T-cell (primary cell): ENCODE data around the gene OBI1. TPM values are rescaled to one million over a fixed set of nuclear protein-coding genes. Genes with fewer than 3 reads are reported as not detected.

ENCODE experiments used
- ATAC-seq, 4 experiments: fragments of 200-7000 bp in 3 of 4; fragments of 150-1000 bp in 1 of 4; cut with Tn5 transposase; replicated peaks in 1 of 4; 1 replicate in 3 of 4; 2 replicates in 1 of 4; pipeline ENCODE4 v1.10.0; 2021; ENCODE audit warnings: moderate library complexity in 3 of 4, mild to moderate bottlenecking in 2 of 4, moderate number of reproducible peaks in 1 of 4
- CTCF ChIA-PET, 2 donors: fragments of 300-600 bp; sonication (Branson Sonifier 250); formaldehyde crosslinking; loops; one replicate each; lab custom pipeline; 2022; ENCODE audit warnings: antibody characterized with exemption in 2 of 2; lab: Charles Lee
- POLR2A ChIA-PET, 2 donors: fragments of 300-600 bp; sonication (Branson Sonifier 250); formaldehyde crosslinking; loops; one replicate each; lab custom pipeline; 2022; ENCODE audit warnings: antibody characterized with exemption in 2 of 2; lab: Charles Lee
- DNase-seq, 35 experiments: peaks; one replicate each; pipeline versions ENCODE4 v3.0.0 to v3.0.0-alpha.2; 2013 to 2023
- H3K27ac ChIP-seq: one replicate; pipeline ENCODE4 v1.5.1; 2013; ENCODE audit warnings: low read length
- H3K27me3 ChIP-seq, 2 experiments: replicated peaks in 1 of 2; 1 replicate in 1 of 2; 2 replicates in 1 of 2; pipeline versions ENCODE4 v1.6.1 to v1.7.0; 2013; ENCODE audit warnings: low read length in 1 of 2, mixed read lengths in 1 of 2; ENCODE audit not compliant: control insufficient read depth in 2 of 2, insufficient read depth in 2 of 2; ENCODE audit errors: extremely low read depth in 1 of 2
- H3K36me3 ChIP-seq, 2 donors: 1 replicate in 1 of 2; 2 replicates in 1 of 2; pipeline versions ENCODE4 v1.6.1 to v1.7.0; 2013; ENCODE audit warnings: low read length in 1 of 2; ENCODE audit not compliant: control insufficient read depth in 2 of 2, insufficient read depth in 1 of 2; ENCODE audit errors: extremely low read depth in 1 of 2
- H3K4me1 ChIP-seq, 2 experiments: 1 replicate in 1 of 2; 2 replicates in 1 of 2; pipeline versions ENCODE4 v1.6.1 to v1.7.0; 2013; ENCODE audit warnings: low read length in 2 of 2, mixed read lengths in 1 of 2; ENCODE audit not compliant: insufficient read depth in 2 of 2, control insufficient read depth in 1 of 2; ENCODE audit errors: extremely low read depth in 1 of 2
- H3K4me3 ChIP-seq, 2 donors: 1 replicate in 1 of 2; 2 replicates in 1 of 2; pipeline versions ENCODE4 v1.5.1 to v1.7.0; 2013; ENCODE audit warnings: mild to moderate bottlenecking in 2 of 2, low read length in 1 of 2, moderate library complexity in 1 of 2; ENCODE audit not compliant: control insufficient read depth in 1 of 2; ENCODE audit errors: extremely low read depth in 1 of 2
- H3K9me3 ChIP-seq: 2 replicates; pipeline ENCODE4 v1.7.0; 2013
- H3K27ac Mint-ChIP-seq, 2 donors: one replicate each; pipeline ENCODE4 v1.8.0; 2020 to 2021; ENCODE audit warnings: mild to moderate bottlenecking in 2 of 2, mixed read lengths in 2 of 2
- H3K27me3 Mint-ChIP-seq, 2 donors: one replicate each; pipeline ENCODE4 v1.8.0; 2021 to 2022; ENCODE audit warnings: mixed read lengths in 2 of 2
- H3K36me3 Mint-ChIP-seq: one replicate; pipeline ENCODE4 v1.8.0; 2021; ENCODE audit warnings: mixed read lengths
- H3K4me1 Mint-ChIP-seq, 3 donors: one replicate each; pipeline ENCODE4 v1.8.0; 2020 to 2022; ENCODE audit warnings: mixed read lengths in 3 of 3, mild to moderate bottlenecking in 1 of 3
- H3K4me3 Mint-ChIP-seq, 3 donors: one replicate each; pipeline ENCODE4 v1.8.0; 2020 to 2022; ENCODE audit warnings: mild to moderate bottlenecking in 3 of 3, mixed read lengths in 3 of 3, moderate library complexity in 3 of 3
- H3K9me3 Mint-ChIP-seq, 3 donors: one replicate each; pipeline ENCODE4 v1.8.0; 2020 to 2022; ENCODE audit warnings: mixed read lengths in 3 of 3
- WGBS: methylation state at CpG from one replicate; pipeline ENCODE4 v1.1.5; 2013; ENCODE audit warnings: missing lambda C conversion rate; ENCODE audit not compliant: insufficient coverage; 5-methylcytosine and 5-hydroxymethylcytosine counted together
- total RNA-seq, 35 experiments: library from RNA in 6 of 35; stranded (reverse) in 6 of 35; fragments of 120-200 nt in 1 of 35; gene quantifications; one replicate each; pipeline versions ENCODE4 v1.2.1 to v1.2.4 and lab custom pipeline; 2013 to 2026

OBI1 gene
- 10 to 100 TPM in 3 of 5 donors, 1 to 10 TPM in 2; 4.8 to 14.3 (median 12.3) TPM for total RNA-seq
- 15.8 TPM for total RNA-seq (2013)
- 11.9 to 77.1 (median 43.8) reads per million in 29 experiments for total RNA-seq (lab: John Stamatoyannopoulos, UW)

GRCh38 chr13:78658630-78659449, at the start of gene OBI1:
TSS of gene OBI1 (minus strand) at chr13:78659155. CDS start at chr13:78659120, 35 bp downstream.
- Histone ChIP-seq H3K4me1 (peaks cover 9 to 14% of the 10 kb centered on the region in 2 experiments), H3K9me3 (no peaks in the 10 kb centered on the region), H3K27me3 (no peaks in the 10 kb centered on the region), H3K4me3 (peak within 1 kb of the TSS; percentile 90 to 92), H3K36me3 (peaks cover 0 to 5% of the 10 kb centered on the region in 2 donors), H3K27ac (peak within 1 kb of the TSS; percentile 53)
- peaks cover 12% of the 10 kb centered on the region for H3K36me3 Mint-ChIP-seq
- ATAC-seq (peak; percentile 92 to 97 (median 94)), DNase-seq (peak; percentile 76 to 94 (median 88))
- under 1% methylated on average over 46 of the region's 67 CpGs for WGBS
- H3K27me3 Mint-ChIP-seq, result peaks cover 0 to 2% of the 10 kb centered on the region in 2 donors
- H3K4me1 Mint-ChIP-seq, result peaks cover 41 to 54% (median 45%) of the 10 kb centered on the region in 3 donors
- H3K27ac Mint-ChIP-seq, result peak within 1 kb of the TSS; percentile 89 to 92
- POLR2A ChIA-PET, result interaction anchor here (0.5 to 1.1 kb wide), 2 partner anchors 9 to 1669 kb away, joined by 5 to 6 read pairs; no protein-coding TSS in a partner anchor
- no peaks in the 10 kb centered on the region for H3K9me3 Mint-ChIP-seq
- H3K4me3 Mint-ChIP-seq, result peak within 1 kb of the TSS; percentile 95 to 100 (median 95)
- CTCF ChIA-PET, result no interaction called here

- peaks cover 0 to 3% of the 10 kb centered on the region in 2 experiments for H3K27me3 ChIP-seq
- no peaks in the 10 kb centered on the region for H3K9me3 ChIP-seq
- ATAC-seq (no peak), DNase-seq (no peak)
- no peaks in the 10 kb centered on the region for H3K4me1 ChIP-seq
- H3K36me3 ChIP-seq, result no peaks in the 10 kb centered on the region
- peaks cover 14 to 44% of the 10 kb centered on the region in 2 donors for H3K27me3 Mint-ChIP-seq
- POLR2A ChIA-PET, result no interaction called here
- H3K27ac ChIP-seq, result no peak overlapping the region
- peaks cover 0 to 5% (median 0%) of the 10 kb centered on the region in 3 donors for H3K9me3 Mint-ChIP-seq
- no peak overlapping the region for H3K4me3 ChIP-seq
- no peaks in the 10 kb centered on the region for H3K4me1 Mint-ChIP-seq
- CTCF ChIA-PET, result no interaction called here
- no CpG with 5 or more reads among the region's 1 CpG for WGBS
- H3K36me3 Mint-ChIP-seq, result no peaks in the 10 kb centered on the region
- H3K4me3 Mint-ChIP-seq, result no peak overlapping the region
- no peak overlapping the region for H3K27ac Mint-ChIP-seq
Observed at GRCh38 chr13:78701383-78701782, 42.4 kb upstream of the OBI1 start.

GRCh38 chr13:78700121-78700910, 41.4 kb upstream of the OBI1 start:
- no CpG with 5 or more reads among the region's 3 CpGs for WGBS
- peaks cover 0 to 5% (median 0%) of the 10 kb centered on the region in 3 donors for H3K9me3 Mint-ChIP-seq
- no peaks in the 10 kb centered on the region for H3K9me3 ChIP-seq
- no peak overlapping the region for H3K27ac ChIP-seq
- H3K27me3 Mint-ChIP-seq, result peaks cover 15 to 42% of the 10 kb centered on the region in 2 donors
- H3K4me1 Mint-ChIP-seq, result no peaks in the 10 kb centered on the region
- ChIA-PET CTCF (no interaction called here), POLR2A (no interaction called here)
- no peak overlapping the region for H3K4me3 Mint-ChIP-seq
- ATAC-seq (no peak), DNase-seq (no peak)
- no peak overlapping the region for H3K27ac Mint-ChIP-seq
- H3K4me1 ChIP-seq, result no peaks in the 10 kb centered on the region
- H3K36me3 ChIP-seq, result no peaks in the 10 kb centered on the region
- no peak overlapping the region for H3K4me3 ChIP-seq
- no peaks in the 10 kb centered on the region for H3K36me3 Mint-ChIP-seq
- H3K27me3 ChIP-seq, result peaks cover 0 to 3% of the 10 kb centered on the region in 2 experiments

- H3K9me3 Mint-ChIP-seq, result no peaks in the 10 kb centered on the region
Observed at GRCh38 chr13:78689011-78689410, 30.1 kb upstream of the OBI1 start.

GRCh38 chr13:78686461-78686860, 27.5 kb upstream of the OBI1 start:
- Histone ChIP-seq H3K27ac (no peak overlapping the region), H3K27me3 (no peaks in the 10 kb centered on the region), H3K36me3 (no peaks in the 10 kb centered on the region), H3K4me3 (no peak overlapping the region), H3K4me1 (no peaks in the 10 kb centered on the region), H3K9me3 (no peaks in the 10 kb centered on the region)
- no peak overlapping the region for H3K27ac Mint-ChIP-seq
- no CpG with 5 or more reads among the region's 4 CpGs for WGBS
- DNase-seq (no peak), ATAC-seq (no peak)
- ChIA-PET POLR2A (no interaction called here), CTCF (no interaction called here)
- H3K27me3 Mint-ChIP-seq, result peaks cover 24 to 32% of the 10 kb centered on the region in 2 donors
- H3K36me3 Mint-ChIP-seq, result no peaks in the 10 kb centered on the region
- H3K4me3 Mint-ChIP-seq, result no peak overlapping the region
- H3K4me1 Mint-ChIP-seq, result no peaks in the 10 kb centered on the region
- no peaks in the 10 kb centered on the region for H3K9me3 Mint-ChIP-seq

More at GRCh38 chr13:78689011-78689410, 30.1 kb upstream of the OBI1 start:
- ATAC-seq (no peak), DNase-seq (no peak)
- H3K4me1 Mint-ChIP-seq, result no peaks in the 10 kb centered on the region
- Histone ChIP-seq H3K27me3 (no peaks in the 10 kb centered on the region), H3K27ac (no peak overlapping the region), H3K36me3 (no peaks in the 10 kb centered on the region), H3K4me3 (no peak overlapping the region), H3K9me3 (no peaks in the 10 kb centered on the region), H3K4me1 (no peaks in the 10 kb centered on the region)
- H3K27ac Mint-ChIP-seq, result no peak overlapping the region
- WGBS, result no CpG with 5 or more reads among the region's 2 CpGs
- H3K36me3 Mint-ChIP-seq, result no peaks in the 10 kb centered on the region
- CTCF ChIA-PET, result interaction anchor here in 1 of 2 donors (0.7 kb wide), 1 partner anchor 925 kb away, joined by 3 read pairs; no protein-coding TSS in a partner anchor
- no peak overlapping the region for H3K4me3 Mint-ChIP-seq
- peaks cover 19 to 22% of the 10 kb centered on the region in 2 donors for H3K27me3 Mint-ChIP-seq
- POLR2A ChIA-PET, result no interaction called here
